ENCODE data around the gene RPH3AL.
"Not testable (repeated sequence)": the region's sequence is repeated elsewhere in the genome, so short reads cannot be mapped to it uniquely, and the experiment has no call there.

The RPH3AL gene

DNA sequence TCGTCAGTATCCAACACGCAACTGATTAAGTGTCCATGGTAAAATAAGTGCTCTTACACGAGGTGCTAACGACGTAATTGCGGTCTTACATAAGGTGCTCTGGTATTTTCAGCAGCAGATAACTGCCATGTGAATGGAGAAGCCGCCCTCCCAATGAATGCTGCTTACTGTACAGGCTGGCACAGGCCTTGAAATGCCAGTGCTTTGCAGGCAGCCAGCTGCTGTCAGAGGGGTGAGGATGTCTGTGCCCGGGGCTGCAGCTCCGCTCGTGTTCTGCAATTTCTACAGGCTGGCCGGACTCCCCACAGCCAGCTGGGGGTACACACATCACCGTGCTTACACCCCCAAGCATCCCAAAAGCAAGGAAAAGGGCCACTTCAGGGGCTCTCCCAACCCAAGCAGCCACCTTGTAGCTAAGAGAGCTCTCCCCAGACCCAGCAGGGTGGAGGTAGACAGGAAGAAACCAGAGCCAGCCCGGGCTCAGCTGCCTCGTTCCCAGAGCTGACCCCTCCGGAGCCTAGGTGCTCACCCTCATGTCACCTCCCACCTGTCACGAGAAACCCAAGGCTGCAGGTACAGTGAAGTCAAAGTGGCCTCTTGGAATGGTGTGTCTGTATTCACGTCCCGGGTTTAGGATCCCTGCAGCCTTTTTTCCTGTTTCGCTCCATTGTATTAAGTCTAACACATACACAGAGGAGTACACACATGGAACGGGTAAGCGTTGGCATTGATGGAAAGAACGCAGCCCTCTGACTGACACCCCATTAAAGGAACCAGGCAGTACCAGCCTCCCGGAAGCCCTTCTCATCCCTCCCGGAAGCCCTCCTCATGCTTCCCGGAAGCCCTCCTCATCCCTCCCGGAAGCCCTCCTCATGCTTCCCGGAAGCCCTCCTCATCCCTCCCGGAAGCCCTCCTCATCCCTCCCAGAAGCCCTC, 27.2 kb upstream of the RPH3AL start:
- in situ Hi-C loops (cut with MboI; ENCODE audit: low sequenced_read_pairs): no loop called here

DNA sequence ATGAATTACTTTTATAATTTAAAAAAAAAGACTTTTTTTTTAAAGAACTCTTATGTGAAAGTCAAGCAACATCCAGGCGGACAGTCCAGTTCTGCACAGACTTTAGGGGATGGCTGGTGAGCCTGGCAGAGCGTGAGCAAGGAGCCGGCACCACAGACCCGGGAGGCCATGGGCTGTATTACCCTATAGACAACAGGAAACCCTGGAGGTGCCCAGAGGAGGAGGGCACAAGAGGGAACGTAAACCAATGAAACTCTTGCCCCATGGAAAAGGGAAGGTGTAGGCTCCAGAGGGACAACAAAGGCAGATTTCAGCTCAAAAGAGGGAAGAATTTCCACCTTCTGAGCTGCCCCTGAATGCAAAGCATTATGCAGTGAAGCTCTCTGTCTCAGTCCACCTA, 25.5 kb upstream of the RPH3AL start:
- in situ Hi-C loops (cut with MboI; ENCODE audit: low sequenced_read_pairs): no loop called here

- in situ Hi-C loops (cut with MboI; ENCODE audit: low sequenced_read_pairs): no loop called here
These were observed 24.6 kb upstream of the RPH3AL start for GRCh38 chr17:376936-377863.

DNA sequence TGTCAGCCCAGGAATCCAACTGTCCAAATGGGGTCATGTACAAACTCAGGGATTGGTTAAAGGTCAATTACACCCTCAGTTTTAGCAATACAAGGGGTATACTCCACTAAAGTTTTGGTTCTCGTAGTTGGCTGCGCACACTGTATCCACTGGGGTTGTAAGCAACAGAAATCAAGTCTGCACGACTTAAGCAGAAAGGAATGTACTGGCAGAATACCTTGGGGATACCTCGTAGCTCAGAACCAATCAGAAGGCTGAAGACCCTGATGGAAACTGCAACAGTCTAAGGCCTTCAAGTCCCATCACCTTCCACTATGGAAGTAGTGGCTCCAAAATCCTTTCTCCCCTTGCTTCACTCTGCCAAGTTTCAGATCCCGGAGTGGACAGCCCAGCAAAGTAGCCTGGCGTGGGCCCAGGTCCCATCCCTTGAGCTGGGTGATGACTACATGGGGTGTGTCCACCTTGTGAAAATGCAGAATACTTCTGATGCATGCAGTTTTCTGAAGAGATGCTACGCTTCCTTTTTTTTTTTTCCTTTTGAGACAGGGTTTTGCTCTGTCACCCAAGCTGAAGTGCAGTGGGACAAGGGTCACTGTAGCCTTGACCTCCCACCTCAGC, 21.1 kb upstream of the RPH3AL start:
- in situ Hi-C loops (cut with MboI; ENCODE audit: low sequenced_read_pairs): no loop called here

DNA sequence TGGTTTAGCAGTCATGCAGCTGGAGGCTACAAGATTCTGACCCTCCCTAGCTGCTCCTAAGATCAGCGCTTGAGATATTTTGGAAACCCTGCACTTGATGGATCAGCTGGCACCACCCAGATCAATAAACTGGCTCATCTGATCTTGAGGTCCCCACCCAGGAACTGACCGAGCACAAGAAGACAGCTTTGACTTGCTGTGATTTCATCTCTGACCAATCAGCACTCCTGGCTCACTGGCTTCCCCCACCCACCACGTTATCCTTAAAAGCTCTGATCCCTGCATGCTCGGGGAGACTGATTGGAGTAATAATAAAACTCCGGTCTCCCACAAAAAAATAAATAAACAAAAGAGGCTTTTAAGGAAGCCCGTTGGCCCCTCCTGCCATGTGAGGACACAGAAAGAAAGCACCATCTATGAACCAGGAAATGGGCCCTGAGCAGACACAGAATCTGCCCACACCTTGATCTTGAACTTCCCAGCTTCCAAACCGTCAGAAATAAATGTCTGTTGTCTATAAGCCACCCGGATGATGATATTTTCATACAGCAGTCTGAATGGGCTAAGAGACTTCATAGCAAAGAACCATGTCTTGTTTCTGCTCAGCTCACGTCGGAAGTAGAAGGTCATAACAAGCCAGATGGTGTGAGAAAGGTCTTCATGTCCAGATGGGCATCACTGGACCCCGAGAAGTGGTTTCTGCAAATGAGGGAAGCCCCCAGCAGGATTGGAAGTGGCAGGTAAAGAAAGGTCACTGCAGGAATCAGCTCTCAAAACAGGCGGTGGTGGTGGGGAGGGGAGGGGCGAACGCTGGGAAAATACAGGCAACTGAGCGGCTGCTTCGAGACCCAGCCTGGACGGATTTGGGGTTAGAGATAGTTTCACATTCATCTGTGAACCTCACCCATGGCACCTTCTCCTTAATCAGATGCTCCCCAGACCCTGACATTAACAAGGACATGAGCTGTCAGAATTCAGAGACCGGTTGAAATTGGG, 19.8 kb upstream of the RPH3AL start:
- in situ Hi-C loops (cut with MboI; ENCODE audit: low sequenced_read_pairs): no loop called here

DNA sequence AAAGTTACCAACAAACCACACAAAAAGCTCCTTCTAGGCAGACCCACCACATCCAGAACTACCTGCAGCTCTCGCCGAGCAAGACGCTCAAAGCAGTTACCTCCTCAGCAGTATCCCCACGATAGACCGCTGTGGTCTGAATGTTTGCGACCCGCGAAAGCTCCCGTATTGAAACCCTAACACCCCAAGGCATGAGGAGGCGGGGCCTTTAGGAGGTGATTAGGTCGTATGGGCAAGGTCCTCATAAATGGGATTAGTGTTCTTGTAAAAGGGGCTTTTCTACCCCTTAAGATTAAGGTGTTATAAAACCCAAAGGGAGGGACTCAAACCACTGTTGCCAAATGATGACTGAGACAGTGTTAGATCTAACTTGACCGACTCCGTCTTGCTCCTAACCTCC, 19.0 kb upstream of the RPH3AL start:
- in situ Hi-C loops (cut with MboI; ENCODE audit: low sequenced_read_pairs): no loop called here

DNA sequence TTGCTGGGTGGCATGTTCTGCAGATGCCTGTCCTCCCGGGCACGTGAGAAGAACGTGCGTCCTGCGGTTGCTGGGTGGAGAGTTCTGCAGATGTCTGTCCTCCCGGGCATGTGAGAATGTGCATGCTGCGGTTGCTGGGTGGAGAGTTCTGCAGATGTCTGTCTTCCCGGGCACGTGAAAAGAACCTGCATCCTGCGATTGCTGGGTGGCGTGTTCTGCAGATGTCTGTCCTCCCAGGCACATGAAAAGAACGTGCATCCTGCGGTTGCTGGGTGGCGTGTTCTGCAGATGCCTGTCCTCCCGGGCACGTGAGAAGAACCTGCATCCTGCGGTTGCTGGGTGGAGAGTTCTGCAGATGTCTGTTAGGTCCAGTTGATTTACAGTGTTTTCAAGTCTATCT, 15.0 kb upstream of the RPH3AL start:
- in situ Hi-C loops (cut with MboI; ENCODE audit: low sequenced_read_pairs): not testable (repeated sequence)

DNA sequence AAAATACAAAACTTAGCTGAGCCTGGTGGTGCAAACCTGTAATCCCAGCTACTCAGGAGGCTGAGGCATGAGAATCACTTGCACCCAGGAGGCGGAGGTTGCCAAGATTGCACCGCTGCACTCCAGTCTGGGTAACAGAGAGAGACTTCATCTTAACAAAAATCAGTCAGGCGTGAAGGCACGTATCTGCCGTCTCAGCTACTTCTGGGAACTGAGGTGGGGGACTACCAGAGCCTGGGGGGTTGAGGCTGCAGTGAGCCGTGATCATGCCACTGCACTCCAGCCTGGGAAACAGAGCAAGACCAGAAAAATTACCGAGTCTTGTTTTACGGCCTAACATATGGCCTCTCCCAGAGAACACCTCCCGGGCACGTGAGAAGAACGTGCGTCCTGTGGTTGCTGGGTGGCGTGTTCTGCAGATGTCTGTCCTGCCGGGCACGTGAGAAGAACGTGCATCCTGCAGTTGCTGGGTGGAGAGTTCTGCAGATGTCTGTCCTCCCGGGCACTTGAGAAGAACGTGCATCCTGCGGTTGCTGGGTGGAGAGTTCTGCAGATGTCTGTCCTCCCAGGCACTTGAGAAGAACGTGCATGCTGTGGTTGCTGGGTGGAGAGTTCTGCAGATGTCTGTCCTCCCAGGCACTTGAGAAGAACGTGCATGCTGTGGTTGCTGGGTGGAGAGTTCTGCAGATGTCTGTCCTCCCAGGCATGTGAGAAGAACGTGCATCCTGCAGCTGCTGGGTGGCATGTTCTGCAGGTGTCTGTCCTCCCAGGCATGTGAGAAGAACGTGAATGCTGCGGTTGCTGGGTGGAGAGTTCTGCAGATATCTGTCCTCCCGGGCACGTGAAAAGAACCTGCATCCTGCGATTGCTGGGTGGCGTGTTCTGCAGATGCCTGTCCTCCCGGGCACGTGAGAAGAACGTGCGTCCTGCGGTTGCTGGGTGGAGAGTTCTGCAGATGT, 14.3 kb upstream of the RPH3AL start:
- in situ Hi-C loops (cut with MboI; ENCODE audit: low sequenced_read_pairs): not testable (repeated sequence)

- in situ Hi-C loops (cut with MboI; ENCODE audit: low sequenced_read_pairs): no loop called here
These were observed 12.2 kb upstream of the RPH3AL start for GRCh38 chr17:364766-365165.

DNA sequence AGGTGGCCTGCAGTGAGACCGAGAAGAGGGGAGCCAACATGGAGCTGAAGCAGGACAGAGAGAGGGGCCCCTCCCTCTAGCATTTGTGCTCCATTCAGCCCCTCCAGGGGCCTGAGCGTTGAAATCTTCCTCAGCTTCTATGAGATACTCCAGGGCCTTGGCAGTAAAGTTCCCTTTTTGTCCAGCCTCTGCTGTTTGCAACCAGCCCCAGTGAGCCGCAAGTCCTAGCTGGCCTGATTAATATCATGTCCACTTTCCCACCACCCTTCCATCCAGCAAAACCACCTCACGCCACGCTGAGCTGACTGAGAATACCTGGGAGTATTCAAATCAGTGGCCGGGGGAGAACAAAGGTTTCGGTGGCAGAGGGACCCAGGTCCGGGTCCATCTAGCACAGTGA, 11.7 kb upstream of the RPH3AL start:
- in situ Hi-C loops (cut with MboI; ENCODE audit: low sequenced_read_pairs): no loop called here

DNA sequence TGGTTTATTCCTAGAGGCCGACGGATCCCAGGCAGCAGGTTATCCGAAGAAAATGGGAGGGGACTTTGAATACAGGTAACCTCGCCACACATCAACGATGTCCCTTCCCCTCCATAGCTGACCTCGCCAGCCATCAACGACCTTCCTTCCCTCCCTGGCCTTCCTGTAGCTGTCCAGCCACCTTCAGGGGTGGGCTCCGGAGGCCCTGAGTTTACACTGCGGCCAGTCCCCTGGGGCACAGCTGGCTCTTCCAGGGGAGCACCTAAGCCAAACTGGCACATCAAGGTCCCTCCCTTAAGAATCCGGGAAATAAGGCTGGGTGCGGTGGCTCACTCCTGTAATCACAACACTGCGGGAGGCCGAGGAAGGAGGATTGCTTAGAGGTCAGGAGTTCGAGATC, 10.1 kb upstream of the RPH3AL start:
- in situ Hi-C loops (cut with MboI; ENCODE audit: low sequenced_read_pairs): no loop called here

DNA sequence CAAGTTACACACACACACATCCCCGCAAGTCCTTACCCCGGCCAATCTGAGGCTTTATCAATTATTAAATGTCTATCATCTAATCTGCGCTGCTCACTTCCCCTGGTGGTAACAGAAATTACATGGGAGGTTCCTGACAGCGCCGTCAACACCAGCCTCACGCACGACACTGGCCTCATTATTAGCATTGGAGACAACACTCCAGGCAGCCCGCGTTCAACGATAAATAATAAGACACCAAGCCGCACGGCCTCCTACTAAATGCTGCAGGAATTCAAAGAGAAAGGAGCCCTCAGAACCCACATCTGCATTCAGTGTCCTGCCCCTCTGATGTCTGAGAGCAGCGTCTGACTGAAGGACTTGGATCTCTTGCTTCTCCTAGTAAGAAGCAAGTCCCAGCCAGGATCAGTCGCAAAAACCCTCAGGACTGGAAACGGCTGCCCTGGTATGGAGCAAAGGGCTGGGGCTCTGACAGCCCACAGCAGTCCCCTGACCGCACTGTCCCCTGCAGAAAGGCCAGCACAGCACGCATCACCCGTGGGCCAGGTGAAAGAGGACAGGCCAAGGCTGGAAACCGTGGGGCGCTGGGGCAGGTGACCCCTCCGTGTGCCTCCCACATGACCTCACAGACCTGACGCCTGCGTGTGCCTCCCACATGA, 7.6 kb upstream of the RPH3AL start:
- in situ Hi-C loops (cut with MboI; ENCODE audit: low sequenced_read_pairs): no loop called here

- in situ Hi-C loops (cut with MboI; ENCODE audit: low sequenced_read_pairs): no loop called here
These were observed 6.0 kb upstream of the RPH3AL start for GRCh38 chr17:358491-359151.

- in situ Hi-C loops (cut with MboI; ENCODE audit: low sequenced_read_pairs): no loop called here
These were observed 5.0 kb upstream of the RPH3AL start for GRCh38 chr17:357644-358043.

DNA sequence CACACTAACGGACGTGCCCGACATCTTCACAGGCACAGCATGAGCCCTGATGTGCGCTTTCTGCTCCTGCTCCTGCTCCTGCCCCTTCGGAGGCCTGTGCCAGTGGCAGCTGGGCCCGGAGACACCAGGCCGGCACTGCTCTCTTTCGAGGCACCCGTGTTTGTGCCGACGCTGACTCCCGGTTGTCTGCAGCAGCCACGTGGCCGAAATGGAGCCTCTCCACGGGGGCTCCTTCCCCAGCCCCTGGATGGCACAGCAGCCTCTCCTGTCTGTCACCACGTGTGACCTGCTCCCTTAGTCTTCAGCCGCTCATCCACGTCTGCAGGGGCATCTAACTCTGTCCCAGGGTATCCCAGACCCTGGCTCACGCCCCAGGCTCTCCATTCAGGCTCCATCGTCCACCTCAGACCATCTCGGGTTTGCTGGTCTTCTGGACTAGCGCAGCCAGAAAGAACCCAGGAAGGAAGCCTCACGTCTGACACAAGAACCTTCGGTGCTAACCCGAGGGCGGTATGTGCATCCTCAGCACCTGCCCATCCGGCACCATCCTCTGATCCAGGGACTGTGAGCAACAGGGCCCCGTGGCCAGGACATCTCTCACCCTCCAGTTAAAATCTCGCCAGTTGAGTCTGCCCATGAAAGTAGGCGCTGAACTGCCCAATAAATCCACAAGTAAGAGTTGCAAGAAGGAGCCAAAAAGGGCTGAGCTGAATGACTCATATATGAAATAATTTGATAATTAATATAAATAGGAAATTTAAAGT, 4.2 kb upstream of the RPH3AL start:
- in situ Hi-C loops (cut with MboI; ENCODE audit: low sequenced_read_pairs): no loop called here

- in situ Hi-C loops (cut with MboI; ENCODE audit: low sequenced_read_pairs): no loop called here
These were observed 2.3 kb upstream of the RPH3AL start for GRCh38 chr17:354651-355556.
